ENCODE results near the gene SNX10.

Gene SNX10

GRCh38 chr7:26372704-26373103 lies 81.0 kb downstream of the SNX10 start:
- CTCF ChIA-PET: interaction anchor here (0.9 to 4.9 kb wide), 11 partner anchors 9 to 807 kb away, joined by 3 to 39 read pairs (median 3); no protein-coding TSS in a partner anchor
- POLR2A ChIA-PET: no interaction called here
- TF ChIP-seq CTCF (IDR thresholded peaks at IDR 0.05; ENCODE audit: control extremely low read depth, extremely low read depth, low read depth, missing control alignments): no peak
- no peak for DNase-seq (ENCODE audit: extremely low spot score)

GRCh38 chr7:26374647-26375373 lies 83.1 kb downstream of the SNX10 start:
- DNase-seq (ENCODE audit: extremely low spot score): no peak
- CTCF ChIA-PET: interaction anchor here (0.8 to 4.9 kb wide), 12 partner anchors 10 to 787 kb away, joined by 3 to 39 read pairs (median 6); no protein-coding TSS in a partner anchor
- no peak for TF ChIP-seq CTCF (IDR thresholded peaks at IDR 0.05; ENCODE audit: control extremely low read depth, extremely low read depth, low read depth, missing control alignments)
- POLR2A ChIA-PET: no interaction called here

- DNase-seq (ENCODE audit: extremely low spot score): no peak
- POLR2A ChIA-PET: no interaction called here
- no peak for TF ChIP-seq CTCF (IDR thresholded peaks at IDR 0.05; ENCODE audit: control extremely low read depth, extremely low read depth, low read depth, missing control alignments)
- CTCF ChIA-PET: interaction anchor here (0.8 to 4.9 kb wide), 12 partner anchors 10 to 786 kb away, joined by 3 to 39 read pairs (median 5); no protein-coding TSS in a partner anchor
Measured at GRCh38 chr7:26375726-26376174, 84.1 kb downstream of the SNX10 start.

GRCh38 chr7:26376175-26376917 lies 84.7 kb downstream of the SNX10 start:
- peak; percentile 36 for DNase-seq (ENCODE audit: extremely low spot score)
- TF ChIP-seq CTCF (IDR thresholded peaks at IDR 0.05; ENCODE audit: control extremely low read depth, extremely low read depth, low read depth, missing control alignments): no peak
- CTCF ChIA-PET: interaction anchor here (1.0 to 3.2 kb wide), 18 partner anchors 11 to 785 kb away, joined by 3 to 26 read pairs (median 6); no protein-coding TSS in a partner anchor
- POLR2A ChIA-PET: no interaction called here

- no peak for DNase-seq (ENCODE audit: extremely low spot score)
- TF ChIP-seq CTCF (IDR thresholded peaks at IDR 0.05; ENCODE audit: control extremely low read depth, extremely low read depth, low read depth, missing control alignments): no peak
- ChIA-PET POLR2A (no interaction called here), CTCF (interaction anchor here (0.8 to 3.2 kb wide), 21 partner anchors 9 to 784 kb away, joined by 3 to 26 read pairs (median 5); no protein-coding TSS in a partner anchor)
Measured at GRCh38 chr7:26378016-26378415, 86.4 kb downstream of the SNX10 start.

- POLR2A ChIA-PET: no interaction called here
- no peak for DNase-seq (ENCODE audit: extremely low spot score)
- no peak for TF ChIP-seq CTCF (IDR thresholded peaks at IDR 0.05; ENCODE audit: control extremely low read depth, extremely low read depth, low read depth, missing control alignments)
- CTCF ChIA-PET: interaction anchor here (1.1 to 3.2 kb wide), 5 partner anchors 15 to 281 kb away, joined by 3 to 17 read pairs (median 3); no protein-coding TSS in a partner anchor
Measured at GRCh38 chr7:26379711-26380110, 88.0 kb downstream of the SNX10 start.
